PFSK-1 (cell line): ENCODE data around the gene MTCL3.

Experiments
- POLR2AphosphoS5 ChIP-seq: IDR thresholded peaks from 2 replicates; pipeline ENCODE4 v1.6.1; 2012; ENCODE audit warnings: low read depth, mild to moderate bottlenecking, control low read depth, low read length, moderate library complexity
- REST ChIP-seq, 2 experiments: IDR thresholded peaks; 2 replicates each; pipeline versions ENCODE4 v1.6.1 to v1.8.0; 2011 to 2012; ENCODE audit warnings: low read depth in 2 of 2, low read length in 2 of 2, control low read depth in 1 of 2, inconsistent platforms in 1 of 2, mild to moderate bottlenecking in 1 of 2, moderate library complexity in 1 of 2; ENCODE audit not compliant: insufficient read depth in 1 of 2

DNA sequence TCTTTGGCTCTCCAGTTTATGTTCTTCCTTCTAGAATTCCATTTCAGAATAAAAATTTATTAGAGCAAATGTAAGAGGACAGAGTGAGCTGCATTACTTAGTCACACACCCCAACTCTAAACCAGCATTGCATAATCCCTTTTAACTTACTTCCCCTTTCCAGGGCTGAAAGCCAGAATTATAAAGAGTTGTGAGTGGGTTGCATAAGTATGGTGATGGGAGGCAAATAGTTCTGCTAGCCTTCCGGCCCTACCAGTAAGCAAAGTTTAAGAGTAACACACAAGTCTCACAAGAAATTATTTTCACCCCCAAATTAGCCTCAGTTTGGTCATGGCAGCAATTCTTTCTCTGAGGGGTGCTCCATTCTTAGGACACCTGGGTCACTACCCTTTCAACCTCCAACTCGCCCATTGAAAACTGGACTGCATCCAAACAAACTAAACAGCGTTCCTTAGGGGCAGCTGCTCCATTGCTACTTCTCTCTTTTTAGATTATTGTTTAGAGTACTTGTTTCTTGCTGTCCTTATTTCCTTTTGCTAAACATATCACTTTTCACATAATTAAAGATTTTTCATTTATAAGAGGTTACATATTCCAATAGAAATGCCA, 61.6 kb downstream of the MTCL3 start:
- TF ChIP-seq REST (IDR thresholded peaks at IDR 0.05; ENCODE audit: insufficient read depth in 1 of 2, low read depth in 2 of 2, low read length in 2 of 2) (no peak), POLR2AphosphoS5 (no peak)
